COLO668 (cell line): ENCODE measurements around the gene TLNRD1.

Source experiments
- DNase-seq: peaks from one replicate; lab custom pipeline; 2025; ENCODE audit not compliant: unreplicated experiment; lab: John Stamatoyannopoulos, UW

TLNRD1 gene

GRCh38 chr15:81054236-81054635 is 53.5 kb downstream of the TLNRD1 start:
- no peak for DNase-seq
